MM.1S (cell line): ENCODE results near the gene GNAT2.

Experiments used
- DNase-seq: peaks from one replicate; pipeline ENCODE4 v3.0.0-alpha.2; 2015
- H2AFZ ChIP-seq: fragments of 300-600 bp; sonication (generic); 2 replicates; pipeline ENCODE4 v1.6.0; 2016; ENCODE audit warnings: antibody characterized with exemption, low read length
- H3F3A ChIP-seq: fragments of 300-600 bp; sonication (generic); 2 replicates; pipeline ENCODE4 v1.6.1; 2016; ENCODE audit warnings: mild to moderate bottlenecking, antibody characterized with exemption, low read length, moderate library complexity, mixed read lengths; ENCODE audit not compliant: insufficient read depth
- H3K27ac ChIP-seq: fragments of 300-600 bp; sonication (generic); 2 replicates; pipeline ENCODE4 v1.5.1; 2016; ENCODE audit warnings: mild to moderate bottlenecking, low read length
- H3K27me3 ChIP-seq: fragments of 300-600 bp; sonication (generic); replicated peaks from 2 replicates; pipeline ENCODE4 v1.6.0; 2016; ENCODE audit warnings: low read length; ENCODE audit not compliant: insufficient read depth
- H3K36me3 ChIP-seq: fragments of 300-600 bp; sonication (generic); replicated peaks from 2 replicates; pipeline ENCODE4 v1.6.1; 2016; ENCODE audit warnings: mild to moderate bottlenecking, low read length, mixed read lengths; ENCODE audit not compliant: insufficient read depth
- H3K4me1 ChIP-seq: fragments of 300-600 bp; sonication (generic); 2 replicates; pipeline ENCODE4 v1.6.1; 2016; ENCODE audit warnings: low read length, mixed read lengths
- H3K4me2 ChIP-seq: fragments of 300-600 bp; sonication (generic); 2 replicates; pipeline ENCODE4 v1.6.0; 2016; ENCODE audit warnings: low read depth, low read length
- H3K4me3 ChIP-seq: fragments of 300-600 bp; sonication (generic); 2 replicates; pipeline ENCODE4 v1.5.1; 2016; ENCODE audit warnings: low read length, mixed read lengths
- H3K79me2 ChIP-seq: fragments of 300-600 bp; sonication (generic); 2 replicates; pipeline ENCODE4 v1.6.1; 2016; ENCODE audit warnings: mixed run types, low read length, mixed read lengths
- H3K9ac ChIP-seq: fragments of 300-600 bp; sonication (generic); 2 replicates; pipeline ENCODE4 v1.6.1; 2016; ENCODE audit warnings: low read length, mixed read lengths
- H3K9me2 ChIP-seq: fragments of 300-600 bp; sonication (generic); replicated peaks from 2 replicates; pipeline ENCODE4 v1.6.1; 2016; ENCODE audit warnings: mild to moderate bottlenecking, low read length, mixed read lengths; ENCODE audit not compliant: insufficient read depth
- H3K9me3 ChIP-seq: fragments of 300-600 bp; sonication (generic); replicated peaks from 2 replicates; pipeline ENCODE4 v1.6.1; 2016; ENCODE audit warnings: mild to moderate bottlenecking, low read length, mixed read lengths; ENCODE audit not compliant: insufficient read depth
- H4K20me1 ChIP-seq: fragments of 300-600 bp; sonication (generic); 2 replicates; pipeline ENCODE4 v1.6.1; 2016; ENCODE audit warnings: mild to moderate bottlenecking, low read length, moderate library complexity, mixed read lengths; ENCODE audit not compliant: insufficient read depth
- CTCF ChIP-seq: fragments of 300-600 bp; sonication (generic); IDR thresholded peaks from 2 replicates; pipeline ENCODE4 v1.5.1; 2016; ENCODE audit warnings: antibody characterized with exemption, low read length, mixed read lengths
- EZH2 ChIP-seq: fragments of 300-600 bp; sonication (generic); optimal IDR thresholded peaks from 2 replicates; pipeline ENCODE3; 2017; ENCODE audit warnings: low read depth, mild to moderate bottlenecking, antibody characterized with exemption, low read length, mixed read lengths
- EZH2phosphoT487 ChIP-seq: fragments of 300-600 bp; sonication (generic); IDR thresholded peaks from 2 replicates; pipeline ENCODE4 v1.6.1; 2018; ENCODE audit warnings: antibody characterized with exemption, low read length

The GNAT2 gene

GRCh38 chr1:109657395-109657794, 38.0 kb upstream of the GNAT2 start:
- no peak for TF ChIP-seq EZH2phosphoT487
- no peak for TF ChIP-seq EZH2
- TF ChIP-seq CTCF, result no peak
- no peaks in the 10 kb centered on the region for H3K9me3 ChIP-seq
- H2AFZ ChIP-seq, result no peak overlapping the region
- H3K27me3 ChIP-seq, result no peaks in the 10 kb centered on the region
- no peaks in the 10 kb centered on the region for H3F3A ChIP-seq
- no peaks in the 10 kb centered on the region for H3K79me2 ChIP-seq
- H3K9me2 ChIP-seq, result no peaks in the 10 kb centered on the region
- H3K27ac ChIP-seq, result no peak overlapping the region
- no peak overlapping the region for H3K4me2 ChIP-seq
- H3K36me3 ChIP-seq, result no peaks in the 10 kb centered on the region
- no peak for DNase-seq
- no peak overlapping the region for H3K4me3 ChIP-seq
- H4K20me1 ChIP-seq, result no peaks in the 10 kb centered on the region
- H3K4me1 ChIP-seq, result no peaks in the 10 kb centered on the region
- no peak overlapping the region for H3K9ac ChIP-seq

DNA sequence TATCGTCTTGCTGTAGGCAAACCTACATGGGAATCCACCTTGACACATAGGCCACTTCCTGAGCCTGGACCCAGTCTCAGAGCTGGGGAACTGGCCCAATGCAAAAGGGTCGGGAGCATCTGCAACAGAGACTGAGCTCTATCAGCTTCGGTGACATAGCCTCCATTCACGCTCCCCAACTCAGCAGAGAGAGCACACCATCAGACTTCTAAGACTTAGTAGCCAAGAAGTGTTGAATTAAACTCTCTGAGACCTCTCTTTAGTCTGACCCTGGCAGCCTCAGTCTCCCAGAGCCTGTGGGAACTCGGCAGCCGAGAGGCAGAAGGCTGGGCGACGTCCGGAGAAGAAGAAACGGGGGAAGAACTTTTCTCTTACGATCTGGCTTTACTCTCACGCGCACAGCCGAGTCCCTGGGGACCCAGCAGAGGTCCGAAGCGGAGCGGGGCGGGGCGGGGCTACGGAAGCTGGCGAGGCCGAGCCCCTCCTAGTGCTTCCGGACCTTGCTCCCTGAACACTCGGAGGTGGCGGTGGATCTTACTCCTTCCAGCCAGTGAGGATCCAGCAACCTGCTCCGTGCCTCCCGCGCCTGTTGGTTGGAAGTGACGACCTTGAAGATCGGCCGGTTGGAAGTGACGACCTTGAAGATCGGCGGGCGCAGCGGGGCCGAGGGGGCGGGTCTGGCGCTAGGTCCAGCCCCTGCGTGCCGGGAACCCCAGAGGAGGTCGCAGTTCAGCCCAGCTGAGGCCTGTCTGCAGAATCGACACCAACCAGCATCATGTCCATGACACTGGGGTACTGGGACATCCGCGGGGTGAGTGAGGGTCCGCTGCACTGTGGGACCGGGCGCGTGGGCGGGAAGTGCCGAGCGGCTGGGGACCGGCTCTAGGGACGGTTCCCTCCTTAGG, 36.5 kb upstream of the GNAT2 start, which contains the start of gene GSTM4:
TSS of gene GSTM4 (plus strand) at position 485 of the 905 bp plus-strand sequence. CDS start at position 776, 291 bp downstream.
- peak within 1 kb of the TSS; percentile 57; the same call in 1 of the 2 replicates for H3K9ac ChIP-seq
- no peaks in the 10 kb centered on the region for H3K9me3 ChIP-seq
- no peaks in the 10 kb centered on the region for H4K20me1 ChIP-seq
- H3K4me3 ChIP-seq, result peak within 1 kb of the TSS; percentile 74
- no peak for TF ChIP-seq EZH2
- TF ChIP-seq EZH2phosphoT487, result no peak
- no peak for TF ChIP-seq CTCF
- H2AFZ ChIP-seq, result peak within 1 kb of the TSS; percentile 91
- H3K4me2 ChIP-seq, result peak within 1 kb of the TSS; percentile 89
- DNase-seq, result peak; percentile 65
- no peaks in the 10 kb centered on the region for H3K4me1 ChIP-seq
- no peaks in the 10 kb centered on the region for H3K27me3 ChIP-seq
- no peak within 1 kb of the TSS; the same call in 1 of the 2 replicates for H3K27ac ChIP-seq
- no peaks in the 10 kb centered on the region for H3K9me2 ChIP-seq
- H3K36me3 ChIP-seq, result no peaks in the 10 kb centered on the region
- no peaks in the 10 kb centered on the region for H3K79me2 ChIP-seq
- no peaks in the 10 kb centered on the region for H3F3A ChIP-seq

GRCh38 chr1:109654519-109654918, 35.1 kb upstream of the GNAT2 start:
- no peaks in the 10 kb centered on the region for H3K27me3 ChIP-seq
- H3K4me1 ChIP-seq, result no peaks in the 10 kb centered on the region
- H3F3A ChIP-seq, result no peaks in the 10 kb centered on the region
- no peaks in the 10 kb centered on the region for H3K9me2 ChIP-seq
- H3K9me3 ChIP-seq, result no peaks in the 10 kb centered on the region
- no peaks in the 10 kb centered on the region for H3K79me2 ChIP-seq
- H3K27ac ChIP-seq, result no peak overlapping the region
- no peak overlapping the region for H2AFZ ChIP-seq
- no peak for DNase-seq
- no peaks in the 10 kb centered on the region for H3K36me3 ChIP-seq
- TF ChIP-seq EZH2, result no peak
- TF ChIP-seq CTCF, result no peak
- TF ChIP-seq EZH2phosphoT487, result no peak
- no peak overlapping the region for H3K9ac ChIP-seq
- H4K20me1 ChIP-seq, result no peaks in the 10 kb centered on the region
- no peak overlapping the region for H3K4me2 ChIP-seq
- no peak overlapping the region for H3K4me3 ChIP-seq
